Lung (tissue), 12 donors: ENCODE data around the gene PIK3R4. TPM values are rescaled to one million over a fixed set of nuclear protein-coding genes. Genes with fewer than 3 reads are reported as not detected.

Experiments
- ATAC-seq: fragments of 200-7000 bp; cut with Tn5 transposase; one replicate; pipeline ENCODE4 v1.9.1; 2020; ENCODE audit warnings: moderate number of reproducible peaks; ENCODE audit not compliant: insufficient read depth, low FRiP score
- DNase-seq, 3 donors: peaks; one replicate each; pipeline ENCODE4 v3.0.0-alpha.2; 2013 to 2017
- H3K27ac ChIP-seq, 2 donors: one replicate each; pipeline ENCODE4 v1.5.1; 2013; ENCODE audit warnings: mild to moderate bottlenecking in 2 of 2, moderate library complexity in 2 of 2, control low read depth in 1 of 2, inconsistent platforms in 1 of 2, low read depth in 1 of 2, low read length in 1 of 2
- H3K27me3 ChIP-seq, 3 donors: one replicate each; pipeline ENCODE4 v1.5.1; 2013; ENCODE audit warnings: low read length in 2 of 3; ENCODE audit not compliant: control insufficient read depth in 3 of 3, insufficient read depth in 3 of 3
- H3K36me3 ChIP-seq, 4 donors: one replicate each; pipeline ENCODE4 v1.5.1; 2013; ENCODE audit warnings: low read length in 4 of 4, mild to moderate bottlenecking in 1 of 4, moderate library complexity in 1 of 4; ENCODE audit not compliant: control insufficient read depth in 4 of 4, insufficient read depth in 4 of 4
- H3K4me1 ChIP-seq, 5 donors: one replicate each; pipeline ENCODE4 v1.5.1; 2013; ENCODE audit warnings: low read length in 5 of 5, mild to moderate bottlenecking in 2 of 5, moderate library complexity in 1 of 5; ENCODE audit not compliant: control insufficient read depth in 5 of 5, insufficient read depth in 5 of 5
- H3K4me3 ChIP-seq: one replicate; pipeline ENCODE4 v1.5.1; 2013; ENCODE audit warnings: mild to moderate bottlenecking, control low read depth, moderate library complexity
- H3K9ac ChIP-seq, 2 donors: one replicate each; pipeline ENCODE4 v1.5.1; 2013; ENCODE audit warnings: low read length in 2 of 2, control low read depth in 1 of 2; ENCODE audit not compliant: insufficient read depth in 1 of 2
- H3K9me3 ChIP-seq, 4 donors: one replicate each; pipeline ENCODE4 v1.5.1; 2013; ENCODE audit warnings: low read length in 3 of 4, mild to moderate bottlenecking in 1 of 4, moderate library complexity in 1 of 4; ENCODE audit not compliant: control insufficient read depth in 4 of 4, insufficient read depth in 3 of 4
- WGBS, 2 donors: extraction: QIAGEN DNeasy Blood & Tissue Kit; methylation state at CpG; one replicate each; pipeline ENCODE4 v1.1.7; 2013; 5-methylcytosine and 5-hydroxymethylcytosine counted together
- polyA plus RNA-seq, 2 donors: library from polyadenylated mRNA; stranded (reverse); fragments of 200-250 nt; gene quantifications; one replicate each; pipeline ENCODE4 v1.2.1, GENCODE V29; 2013
- total RNA-seq, 2 donors: library from RNA; depleted of rRNA in 1 of 2; stranded (reverse); fragments of >200 nt in 1 of 2; gene quantifications; one replicate each; pipeline ENCODE4 v1.2.1, GENCODE V29; 2014 to 2021
- TF ChIP-seq, protein P1 (sequence below): IDR thresholded peaks from 2 replicates; pipeline ENCODE4 v1.5.1; 2012; ENCODE audit warnings: mild to moderate bottlenecking; ENCODE audit errors: control extremely low read depth, extremely low read depth
- donor health status: control.
- donor health status: control.
- donor health status: Bipolar disorder and iron deficiency.
- donor health status: healthy.
- donor health status: DM: yes; HTN: yes; CAD: no.

Gene PIK3R4
- total and polyA plus RNA-seq, 4 donors, result 21.6 to 43.0 (median 25.8) TPM

DNA sequence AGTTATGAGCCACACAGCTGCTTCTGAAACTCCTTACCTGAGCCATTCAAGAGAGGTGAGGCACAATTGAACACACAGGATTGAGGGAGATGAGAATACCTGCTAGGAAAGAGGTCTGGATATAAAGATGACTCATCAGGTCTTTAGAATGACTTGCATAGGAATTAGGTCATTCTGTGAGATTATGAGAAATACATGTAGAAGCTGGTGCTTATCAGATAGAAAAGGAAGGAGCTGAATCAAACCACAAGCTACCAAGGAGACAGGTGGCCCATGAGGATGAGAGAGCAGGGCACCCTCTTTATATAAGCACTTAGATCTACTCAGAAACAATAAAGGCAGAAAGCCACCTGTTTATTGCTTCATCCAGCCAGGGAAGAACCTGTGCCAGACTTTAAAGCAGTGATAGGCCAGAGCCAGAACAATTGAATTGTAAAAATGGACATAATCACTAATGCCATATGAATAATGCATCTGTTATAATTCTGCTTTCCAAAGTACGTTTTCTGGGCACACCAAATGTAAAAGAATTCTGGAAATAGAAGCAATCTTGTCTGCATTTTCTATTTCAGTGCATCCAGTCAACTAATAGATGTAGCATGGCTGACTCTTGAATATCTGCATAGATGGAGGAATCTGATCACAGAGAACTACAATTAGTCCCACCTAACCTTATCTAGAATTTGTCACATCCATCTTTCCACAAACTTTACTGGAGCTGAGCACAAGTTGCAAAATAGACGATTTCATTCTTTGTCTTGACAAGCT lies 74.9 kb downstream of the PIK3R4 start:
- no peaks in the 10 kb centered on the region for H3K27me3 ChIP-seq
- TF ChIP-seq, protein P1, sequence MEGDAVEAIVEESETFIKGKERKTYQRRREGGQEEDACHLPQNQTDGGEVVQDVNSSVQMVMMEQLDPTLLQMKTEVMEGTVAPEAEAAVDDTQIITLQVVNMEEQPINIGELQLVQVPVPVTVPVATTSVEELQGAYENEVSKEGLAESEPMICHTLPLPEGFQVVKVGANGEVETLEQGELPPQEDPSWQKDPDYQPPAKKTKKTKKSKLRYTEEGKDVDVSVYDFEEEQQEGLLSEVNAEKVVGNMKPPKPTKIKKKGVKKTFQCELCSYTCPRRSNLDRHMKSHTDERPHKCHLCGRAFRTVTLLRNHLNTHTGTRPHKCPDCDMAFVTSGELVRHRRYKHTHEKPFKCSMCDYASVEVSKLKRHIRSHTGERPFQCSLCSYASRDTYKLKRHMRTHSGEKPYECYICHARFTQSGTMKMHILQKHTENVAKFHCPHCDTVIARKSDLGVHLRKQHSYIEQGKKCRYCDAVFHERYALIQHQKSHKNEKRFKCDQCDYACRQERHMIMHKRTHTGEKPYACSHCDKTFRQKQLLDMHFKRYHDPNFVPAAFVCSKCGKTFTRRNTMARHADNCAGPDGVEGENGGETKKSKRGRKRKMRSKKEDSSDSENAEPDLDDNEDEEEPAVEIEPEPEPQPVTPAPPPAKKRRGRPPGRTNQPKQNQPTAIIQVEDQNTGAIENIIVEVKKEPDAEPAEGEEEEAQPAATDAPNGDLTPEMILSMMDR, result no peak
- 92 to 93% methylated on average over 2 of the region's 2 CpGs for WGBS, 2 donors
- H3K9me3 ChIP-seq, result no peaks in the 10 kb centered on the region
- no peak for DNase-seq
- H3K4me3 ChIP-seq, result no peak overlapping the region
- H3K36me3 ChIP-seq, result peaks cover 9 to 37% (median 18%) of the 10 kb centered on the region in 4 donors
- no peak for ATAC-seq
- H3K4me1 ChIP-seq, result peaks cover 0 to 5% (median 3%) of the 10 kb centered on the region in 5 donors
- no peak overlapping the region for H3K9ac ChIP-seq
- no peak overlapping the region for H3K27ac ChIP-seq

DNA sequence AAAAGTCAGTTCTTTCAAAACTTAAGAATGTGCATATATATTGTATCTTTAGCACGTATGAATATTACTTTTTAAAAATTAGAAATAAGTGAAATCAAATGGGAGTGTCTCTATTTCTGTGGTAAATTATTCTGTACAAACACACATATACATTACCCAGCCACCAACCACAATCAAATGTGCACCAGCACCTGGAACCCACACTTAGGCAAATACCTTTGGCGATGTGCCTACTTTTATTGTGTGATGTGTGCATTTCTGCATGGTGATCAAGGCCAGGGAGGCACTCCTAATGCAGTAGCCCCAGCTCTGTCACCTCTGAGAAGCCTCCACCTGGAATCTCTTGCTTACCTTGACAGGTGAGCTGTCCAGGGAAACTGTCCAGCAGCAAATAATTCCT lies 76.9 kb downstream of the PIK3R4 start:
- ATAC-seq (no peak), DNase-seq (no peak)
- Histone ChIP-seq H3K27ac (no peak overlapping the region), H3K27me3 (no peaks in the 10 kb centered on the region), H3K4me1 (peaks cover 0 to 5% (median 0%) of the 10 kb centered on the region in 5 donors), H3K36me3 (peaks cover 9 to 30% (median 16%) of the 10 kb centered on the region in 4 donors), H3K9me3 (no peaks in the 10 kb centered on the region), H3K4me3 (no peak overlapping the region), H3K9ac (no peak overlapping the region)
- TF ChIP-seq, protein P1, result no peak
- WGBS, 2 donors, result 96 to 99% methylated on average over 2 of the region's 2 CpGs

DNA sequence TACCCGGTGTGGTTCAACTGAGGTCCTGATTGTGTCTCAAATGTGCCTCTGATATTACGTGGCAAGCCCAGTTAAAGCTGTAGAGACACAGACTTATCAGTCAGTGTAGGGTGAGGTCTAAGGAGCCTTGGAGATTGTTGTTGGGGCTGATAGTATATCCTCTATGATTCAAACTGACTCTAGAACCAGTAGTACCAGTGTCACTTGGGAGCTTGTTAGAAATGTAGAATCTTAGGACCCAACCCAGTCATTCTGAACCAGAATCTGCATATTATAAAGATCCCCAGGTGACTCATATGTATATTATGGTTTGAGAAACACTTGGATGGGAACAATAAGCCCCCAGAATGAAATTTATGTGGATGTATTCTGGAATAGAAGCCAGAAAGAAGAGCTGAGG lies 83.5 kb downstream of the PIK3R4 start:
- no peak for ATAC-seq
- H3K36me3 ChIP-seq, result peaks cover 0 to 10% (median 7%) of the 10 kb centered on the region in 4 donors
- no peaks in the 10 kb centered on the region for H3K27me3 ChIP-seq
- TF ChIP-seq, protein P1, result no peak
- H3K4me3 ChIP-seq, result no peak overlapping the region
- H3K9ac ChIP-seq, result no peak overlapping the region
- no peak overlapping the region for H3K27ac ChIP-seq
- H3K9me3 ChIP-seq, result no peaks in the 10 kb centered on the region
- 89 to 91% methylated on average over 2 of the region's 2 CpGs for WGBS, 2 donors
- H3K4me1 ChIP-seq, result peaks cover 2 to 48% (median 5%) of the 10 kb centered on the region in 5 donors
- DNase-seq, result no peak
